Measurements from ENCODE around the gene RYR2.
A peak's percentile ranks its signal among the peaks of the same experiment; 100 is the strongest.

The RYR2 gene

DNA sequence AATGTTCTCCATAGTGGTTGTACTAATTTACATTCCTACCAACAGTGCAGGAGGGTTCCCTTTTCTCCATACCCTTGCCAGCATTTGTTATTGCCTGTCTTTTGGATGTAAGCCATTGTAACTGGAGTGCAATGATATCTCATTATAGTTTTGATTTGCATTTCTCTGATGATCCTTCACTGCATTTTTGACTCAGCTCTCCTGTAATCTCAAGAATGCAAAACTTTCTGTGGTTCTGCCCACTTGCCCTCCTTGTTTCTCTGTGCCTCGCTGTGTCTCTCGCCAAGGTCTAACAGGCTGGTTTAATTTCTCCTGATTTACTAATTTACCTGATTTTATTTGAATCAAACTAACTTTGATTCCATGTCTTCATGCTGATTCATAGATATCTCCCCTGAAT is 440.8 kb downstream of the RYR2 start:
- DNase-seq = no peak

DNA sequence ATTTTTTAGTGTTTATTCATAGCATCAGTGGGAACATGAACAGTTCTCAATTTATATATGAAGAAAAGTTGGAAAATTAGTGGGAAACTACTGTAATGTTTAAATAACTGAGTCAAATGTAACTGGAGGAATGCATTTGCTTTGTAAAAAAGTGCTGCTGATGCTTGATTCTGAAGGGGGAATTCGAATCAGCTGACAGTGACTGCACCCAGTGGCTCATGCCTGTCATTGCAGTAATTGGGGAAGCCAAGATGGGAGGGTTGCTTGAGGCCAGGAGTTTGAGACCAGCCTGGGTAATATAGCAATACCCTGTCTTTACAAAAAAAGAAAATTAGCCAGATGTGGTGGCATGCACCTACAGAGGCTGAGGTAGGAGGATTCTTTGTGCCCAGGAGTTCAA is 450.4 kb downstream of the RYR2 start:
- no peak for DNase-seq

DNA sequence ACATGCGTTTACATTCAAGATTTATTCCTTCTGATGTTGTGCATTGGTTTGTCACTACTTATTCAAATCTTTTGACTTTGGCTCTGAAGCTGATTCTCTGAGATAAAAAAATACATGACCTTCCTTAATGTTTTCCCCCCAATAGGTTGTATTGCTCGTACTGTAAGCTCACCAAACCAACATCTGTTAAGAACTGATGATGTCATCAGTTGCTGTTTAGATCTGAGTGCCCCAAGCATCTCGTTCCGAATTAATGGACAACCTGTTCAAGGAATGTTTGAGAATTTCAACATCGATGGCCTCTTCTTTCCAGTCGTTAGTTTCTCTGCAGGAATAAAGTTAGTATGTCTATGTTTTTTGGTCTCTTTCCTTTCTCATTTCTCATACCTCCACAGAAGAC is 458.6 kb downstream of the RYR2 start:
- DNase-seq = no peak

DNA sequence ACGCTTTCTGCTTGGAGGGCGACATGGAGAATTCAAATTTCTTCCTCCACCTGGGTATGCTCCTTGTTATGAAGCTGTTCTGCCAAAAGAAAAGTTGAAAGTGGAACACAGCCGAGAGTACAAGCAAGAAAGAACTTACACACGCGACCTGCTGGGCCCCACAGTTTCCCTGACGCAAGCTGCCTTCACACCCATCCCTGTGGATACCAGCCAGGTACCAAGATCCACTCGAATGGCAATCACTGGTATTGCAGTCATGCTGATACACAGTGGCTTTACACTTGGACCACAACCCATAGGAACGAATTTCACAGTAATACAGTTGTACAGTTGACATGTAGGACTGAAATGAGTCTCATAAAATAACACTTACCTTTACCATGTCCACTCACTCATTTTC is 461.3 kb downstream of the RYR2 start:
- no peak for DNase-seq

DNA sequence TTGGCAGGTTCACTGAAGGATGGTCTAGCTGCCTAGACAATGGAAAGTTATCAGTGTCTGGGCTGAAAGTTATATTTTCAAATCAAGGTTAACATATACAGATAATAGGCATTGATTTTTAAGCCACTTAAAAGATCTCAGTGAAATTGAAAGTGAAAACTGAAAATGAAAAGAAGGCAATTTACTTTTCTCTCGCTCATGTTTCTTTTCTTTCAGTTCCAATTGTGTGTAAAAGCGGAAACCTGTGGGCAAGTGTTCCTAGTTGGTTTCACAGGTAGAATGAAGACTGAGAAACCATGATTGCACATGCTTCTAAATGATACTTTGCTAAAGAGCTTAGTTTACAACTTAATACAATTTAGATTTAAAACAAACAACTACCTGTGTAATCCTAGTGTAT is 465.0 kb downstream of the RYR2 start:
- DNase-seq = no peak

GRCh38 chr1:237509748-237510147 is 467.8 kb downstream of the RYR2 start:
- DNase-seq = no peak

DNA sequence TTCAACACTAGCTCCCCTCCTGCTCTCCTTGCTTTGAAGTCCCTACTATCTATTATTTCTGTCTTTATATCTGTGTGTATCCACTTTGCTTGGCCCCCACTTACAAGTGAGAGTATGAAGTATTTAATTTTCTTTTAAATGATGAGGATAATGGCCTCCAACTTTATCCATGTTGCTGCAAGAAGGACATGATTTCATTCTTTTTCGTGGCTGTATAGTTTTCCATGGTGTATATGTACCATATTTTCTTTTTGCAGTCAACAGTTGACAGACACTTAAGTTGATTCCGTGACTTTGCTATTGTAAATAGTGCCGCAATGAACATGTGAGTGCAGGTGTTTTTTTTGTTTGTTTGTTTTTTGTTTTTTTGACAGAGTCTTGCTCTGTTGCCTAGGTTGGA is 483.1 kb downstream of the RYR2 start:
- DNase-seq = no peak

- DNase-seq = peak; percentile 18
These were observed 485.8 kb downstream of the RYR2 start for GRCh38 chr1:237527761-237528160.

DNA sequence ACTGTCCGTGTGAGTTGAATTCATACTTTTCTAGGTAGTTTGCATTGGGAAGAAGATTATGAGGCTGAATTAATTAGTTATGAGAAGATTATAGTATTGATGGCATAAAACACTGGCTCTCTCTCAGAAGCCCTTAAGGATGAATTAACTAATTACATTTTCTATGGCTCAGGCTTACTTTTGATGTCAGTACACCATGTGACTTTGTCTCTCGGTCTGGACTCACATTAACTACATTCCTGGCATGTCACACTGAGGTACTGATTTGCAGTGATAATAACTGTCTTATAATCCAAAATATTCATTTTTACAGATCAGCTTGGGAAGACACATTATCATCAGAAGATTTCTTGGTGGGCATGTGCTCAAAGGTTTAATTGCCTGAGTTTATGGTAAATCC is 486.6 kb downstream of the RYR2 start:
- no peak for DNase-seq

GRCh38 chr1:237539055-237539454 is 497.1 kb downstream of the RYR2 start:
- no peak for DNase-seq

DNA sequence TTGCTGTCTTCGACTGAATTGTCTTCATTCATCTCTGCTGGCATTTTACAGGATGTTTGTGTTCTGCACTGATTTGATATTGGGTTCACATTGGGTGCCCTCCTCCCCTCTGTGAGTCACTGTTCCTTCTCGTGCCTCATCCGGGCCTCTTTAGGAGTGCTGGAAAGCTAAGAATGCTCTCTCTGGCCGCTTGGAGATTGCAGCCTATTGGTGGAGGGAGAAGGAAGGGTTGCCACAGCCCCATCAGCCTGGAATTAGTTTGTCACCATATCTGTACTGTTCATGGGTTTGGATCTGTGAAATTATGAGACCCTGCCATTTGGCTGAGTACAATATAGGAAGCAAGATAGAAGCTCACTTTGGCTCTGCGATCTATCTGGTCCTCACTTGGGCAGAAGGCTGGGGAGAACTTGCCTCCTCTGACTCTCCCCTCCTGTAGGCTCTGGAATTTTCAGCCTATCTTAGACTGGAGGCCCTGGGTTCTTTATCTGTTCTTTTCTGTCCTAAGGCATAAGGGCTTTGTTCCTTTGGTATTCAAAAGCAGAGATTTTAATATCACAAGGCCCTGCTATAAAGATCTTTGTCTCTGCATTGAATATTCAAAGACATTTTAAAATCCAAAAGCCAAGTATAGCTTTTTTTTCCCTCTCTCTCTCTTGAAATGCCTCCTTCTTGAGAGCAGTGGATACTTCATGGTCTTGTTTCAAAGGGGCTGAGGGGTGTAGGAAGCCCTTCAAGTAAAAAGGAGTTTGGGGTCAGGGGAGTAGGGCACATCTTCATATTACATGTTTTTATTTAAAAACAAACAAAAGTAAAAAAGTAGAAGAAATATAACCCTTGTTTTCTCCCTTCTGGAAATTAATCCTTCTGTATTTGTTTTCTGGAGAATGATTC is 500.8 kb downstream of the RYR2 start:
- no peak for DNase-seq

DNA sequence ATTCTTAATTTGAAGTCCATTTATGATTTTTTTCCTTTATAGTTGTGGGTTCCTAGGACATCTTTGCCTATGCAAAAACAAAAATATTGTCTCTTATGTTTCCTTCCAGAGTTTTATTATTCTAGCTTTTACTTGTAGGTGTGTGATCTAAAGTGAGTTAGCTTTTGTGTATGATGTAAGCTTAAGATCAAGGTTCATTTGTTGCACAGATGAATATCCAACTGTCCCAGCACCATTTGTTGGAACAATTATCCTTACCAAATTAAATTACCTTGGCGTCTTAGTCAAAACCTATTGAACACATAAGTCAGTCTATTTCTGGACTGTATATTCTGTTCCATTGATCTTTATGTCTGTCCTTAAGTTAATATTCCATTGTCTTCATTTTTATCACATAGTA is 511.1 kb downstream of the RYR2 start:
- DNase-seq = no peak

GRCh38 chr1:237556911-237557310 is 514.9 kb downstream of the RYR2 start:
- no peak for DNase-seq

- no peak for DNase-seq
These were observed 520.3 kb downstream of the RYR2 start for GRCh38 chr1:237562242-237562823.

DNA sequence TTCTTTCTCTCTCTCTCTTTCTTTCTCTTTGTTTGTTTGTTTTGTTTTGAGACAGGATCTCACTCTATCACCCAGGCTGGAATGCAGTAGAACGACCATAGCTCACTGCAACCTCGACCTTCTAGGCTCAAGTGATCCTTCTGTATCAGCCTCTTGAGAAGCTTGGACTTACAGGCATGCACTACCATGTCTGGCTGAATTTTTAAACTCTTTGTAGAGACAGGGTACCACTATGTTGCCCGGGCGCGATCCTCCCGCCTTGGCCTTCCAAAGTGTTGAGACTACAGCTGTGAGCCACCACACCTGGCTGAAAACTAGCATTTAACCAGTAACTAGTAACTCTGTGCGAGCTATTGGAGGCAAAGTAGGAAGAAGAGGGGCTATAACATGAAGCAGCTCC is 523.3 kb downstream of the RYR2 start:
- no peak for DNase-seq

DNA sequence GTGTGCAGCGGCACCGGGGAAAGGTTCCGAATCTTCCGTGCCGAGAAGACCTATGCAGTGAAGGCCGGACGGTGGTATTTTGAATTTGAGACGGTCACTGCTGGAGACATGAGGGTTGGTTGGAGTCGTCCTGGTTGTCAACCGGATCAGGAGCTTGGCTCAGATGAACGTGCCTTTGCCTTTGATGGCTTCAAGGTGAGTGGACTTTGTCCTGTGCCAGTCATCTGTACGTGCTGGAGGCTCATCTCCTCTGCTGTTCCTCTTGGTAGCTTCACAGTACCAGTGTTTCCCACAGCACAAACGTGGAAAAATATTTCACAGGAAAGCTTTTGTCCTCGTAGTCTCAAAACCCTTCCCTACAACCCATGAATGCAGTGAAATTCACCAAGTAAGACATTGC is 524.6 kb downstream of the RYR2 start:
- no peak for DNase-seq

DNA sequence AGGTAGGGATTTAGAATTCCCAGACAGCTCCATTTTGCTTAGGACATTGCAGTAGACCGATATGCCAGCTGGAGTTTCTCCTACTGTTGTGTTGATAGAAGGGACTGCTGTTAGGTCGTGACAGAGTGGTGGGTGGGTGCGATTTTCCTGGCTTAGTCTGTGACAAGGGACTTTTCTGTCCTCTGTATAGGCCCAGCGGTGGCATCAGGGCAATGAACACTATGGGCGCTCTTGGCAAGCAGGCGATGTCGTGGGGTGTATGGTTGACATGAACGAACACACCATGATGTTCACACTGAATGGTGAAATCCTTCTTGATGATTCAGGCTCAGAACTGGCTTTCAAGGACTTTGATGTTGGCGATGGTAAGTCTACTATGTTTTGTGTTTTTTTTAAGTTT is 527.0 kb downstream of the RYR2 start:
- no peak for DNase-seq

DNA sequence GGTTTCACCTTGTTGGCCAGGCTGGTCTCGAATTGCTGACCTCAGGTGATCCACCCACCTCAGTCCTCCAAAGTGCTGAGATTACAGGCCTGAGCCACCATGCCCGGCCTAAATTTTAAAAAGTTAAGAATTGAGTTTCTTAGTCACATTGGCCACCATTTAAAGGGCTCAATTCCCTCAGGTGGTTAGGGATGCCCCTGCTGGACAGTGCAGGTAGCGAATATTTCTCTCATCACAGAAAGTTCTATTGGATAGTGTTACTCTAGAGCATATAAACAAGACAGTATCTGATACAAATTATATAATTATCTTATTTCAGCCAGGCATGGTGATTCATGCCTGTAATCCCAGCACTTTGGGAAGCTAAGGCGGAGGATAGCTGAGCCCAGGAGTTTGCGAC is 528.5 kb downstream of the RYR2 start:
- no peak for DNase-seq

- no peak for DNase-seq
These were observed 532.6 kb downstream of the RYR2 start for GRCh38 chr1:237574536-237574935.

DNA sequence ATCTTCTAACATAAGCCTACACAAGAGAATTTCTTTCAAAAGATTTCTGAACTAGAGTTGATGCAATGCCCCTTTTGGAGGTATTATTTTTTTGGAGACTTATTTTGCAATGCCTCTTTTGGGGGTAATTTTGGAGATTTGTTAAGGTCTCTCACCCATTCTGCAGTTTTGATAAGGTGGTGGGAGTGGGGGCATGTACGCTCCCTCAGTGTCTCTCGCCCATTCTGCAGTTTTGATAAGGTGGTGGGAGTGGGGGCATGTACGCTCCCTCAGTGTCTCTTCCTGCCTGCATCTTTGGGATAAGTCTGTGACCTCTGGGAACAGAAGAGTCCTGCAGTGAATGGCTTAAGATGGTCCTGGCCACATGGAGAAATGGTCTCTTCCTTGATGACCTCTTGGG is 536.6 kb downstream of the RYR2 start:
- DNase-seq = no peak

- no peak for DNase-seq
These were observed 538.7 kb downstream of the RYR2 start for GRCh38 chr1:237580726-237581125.

GRCh38 chr1:237583270-237583669 is 541.3 kb downstream of the RYR2 start:
- no peak for DNase-seq

GRCh38 chr1:237583756-237584155 is 541.8 kb downstream of the RYR2 start:
- DNase-seq = no peak

DNA sequence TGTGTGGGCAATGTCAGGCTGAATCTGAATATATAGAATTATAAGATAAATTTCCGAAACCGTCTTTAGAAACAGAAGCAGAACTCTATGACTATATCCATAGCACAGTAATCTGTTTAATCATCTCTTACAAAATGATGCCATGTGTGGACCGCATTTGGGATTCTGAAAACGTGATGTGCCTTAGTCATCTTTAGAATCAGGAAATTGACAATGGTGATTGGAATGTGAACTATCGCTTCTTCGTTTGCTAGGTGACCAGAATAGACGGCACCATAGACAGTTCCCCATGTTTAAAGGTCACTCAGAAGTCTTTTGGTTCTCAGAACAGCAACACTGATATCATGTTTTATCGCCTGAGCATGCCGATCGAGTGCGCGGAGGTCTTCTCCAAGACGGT is 548.4 kb downstream of the RYR2 start:
- no peak for DNase-seq

- DNase-seq = no peak
These were observed 549.4 kb downstream of the RYR2 start for GRCh38 chr1:237591353-237591752.

Data from NK-92 treated with Interleukin-12 subunit alpha and Interleukin-12 subunit beta, amount 100 ng/mL, for 24 hours (cell line).